GM21447 (cell line): ENCODE data around the gene PDIA3.
"Not testable (repeated sequence)": the region's sequence is repeated elsewhere in the genome, so short reads cannot be mapped to it uniquely, and the experiment has no call there.

Experiments
- ATAC-seq: cut with Tn5 transposase; IDR thresholded peaks from one replicate; pipeline ENCODE4 v1.9.1; 2021; ENCODE audit not compliant: unreplicated experiment

Gene PDIA3

GRCh38 chr15:43746245-43746902 is at the start of gene PDIA3:
TSS of gene PDIA3 (plus strand) at chr15:43746438. CDS start at chr15:43746540, 102 bp downstream.
- peak; percentile 56 for ATAC-seq

DNA sequence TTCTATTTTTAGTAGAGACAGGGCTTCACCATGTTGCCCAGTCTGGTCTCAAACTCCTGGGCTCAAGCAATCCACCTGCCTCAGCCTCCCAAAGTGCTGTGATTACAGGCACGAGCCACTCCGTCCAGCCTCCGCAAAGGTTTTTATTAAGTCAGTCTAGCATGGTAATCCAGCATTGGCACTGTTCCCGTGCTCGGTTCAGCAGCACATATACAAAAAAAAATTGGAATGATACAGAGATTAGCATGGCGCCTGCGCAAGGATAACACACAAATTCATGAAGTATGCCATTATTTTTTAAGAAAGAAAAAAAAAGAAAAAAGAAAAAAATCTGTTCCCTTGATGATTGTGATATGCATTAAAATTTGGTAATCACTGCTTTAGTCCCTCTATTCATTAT is 44.1 kb upstream of the PDIA3 start:
- ATAC-seq: no peak

GRCh38 chr15:43702701-43703424 is 43.4 kb upstream of the PDIA3 start:
- no peak for ATAC-seq

DNA sequence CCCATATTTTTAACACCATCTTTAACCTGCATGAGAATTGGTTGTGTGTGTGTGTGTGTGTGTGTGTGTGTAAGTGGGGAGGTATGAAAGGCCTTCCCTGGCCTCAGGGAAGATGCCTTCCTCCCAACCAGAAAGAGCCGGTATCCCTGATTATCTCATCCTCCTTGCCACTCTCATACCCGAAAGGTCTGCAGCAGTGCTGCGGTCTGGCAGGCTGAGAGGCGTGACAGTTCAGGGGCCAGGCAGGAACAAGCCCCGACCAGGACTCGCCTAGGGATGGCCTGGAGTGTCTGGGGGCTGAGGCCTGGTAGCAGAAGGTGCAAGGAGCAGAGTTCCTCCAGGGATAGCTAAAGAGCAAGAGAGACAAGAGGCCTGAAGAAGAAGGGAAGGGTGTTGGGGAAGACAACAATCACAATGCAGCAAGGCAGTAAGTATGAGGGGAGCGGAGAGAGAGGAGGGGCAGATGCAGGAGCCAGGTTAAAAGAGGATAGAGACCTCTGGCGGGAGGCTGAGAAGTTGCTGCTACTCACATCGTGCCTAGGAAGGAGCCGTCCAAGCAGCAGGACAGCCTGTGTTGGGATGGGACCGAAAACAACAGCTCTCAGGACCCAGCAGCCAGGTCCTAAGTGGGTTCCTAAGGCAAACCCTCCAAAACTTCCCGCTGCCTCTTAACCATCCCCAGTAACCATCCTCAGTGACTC is 35.7 kb upstream of the PDIA3 start:
- ATAC-seq: not testable (repeated sequence)

GRCh38 chr15:43723151-43723550 is 23.1 kb upstream of the PDIA3 start:
- no peak for ATAC-seq

- ATAC-seq: not testable (repeated sequence)
These were observed 19.9 kb upstream of the PDIA3 start for GRCh38 chr15:43726306-43726705.

GRCh38 chr15:43728053-43728725 is 18.0 kb upstream of the PDIA3 start:
- not testable (repeated sequence) for ATAC-seq

GRCh38 chr15:43735416-43735815 is 10.8 kb upstream of the PDIA3 start:
- ATAC-seq: peak; percentile 45

DNA sequence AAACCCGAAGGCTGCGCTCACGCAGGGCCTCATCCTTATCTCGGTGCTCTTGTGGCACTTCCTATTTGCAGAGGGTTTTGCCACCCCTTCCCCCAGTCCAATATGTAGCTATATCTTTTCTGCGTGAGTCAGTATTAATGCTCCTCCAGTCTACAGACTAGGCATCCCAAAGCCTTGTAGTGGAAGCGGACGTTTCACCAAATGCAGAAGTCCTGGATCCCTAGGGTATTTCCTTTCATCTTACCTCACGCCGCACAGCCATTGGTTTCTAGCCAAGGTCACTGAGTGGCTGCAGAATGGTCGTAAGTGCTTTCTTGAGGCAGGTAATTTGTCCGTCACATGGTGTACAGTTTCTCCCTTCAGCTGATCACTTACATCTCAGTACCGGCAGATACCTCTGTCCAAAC is 668 bp downstream of the PDIA3 start:
- ATAC-seq: peak; percentile 20

DNA sequence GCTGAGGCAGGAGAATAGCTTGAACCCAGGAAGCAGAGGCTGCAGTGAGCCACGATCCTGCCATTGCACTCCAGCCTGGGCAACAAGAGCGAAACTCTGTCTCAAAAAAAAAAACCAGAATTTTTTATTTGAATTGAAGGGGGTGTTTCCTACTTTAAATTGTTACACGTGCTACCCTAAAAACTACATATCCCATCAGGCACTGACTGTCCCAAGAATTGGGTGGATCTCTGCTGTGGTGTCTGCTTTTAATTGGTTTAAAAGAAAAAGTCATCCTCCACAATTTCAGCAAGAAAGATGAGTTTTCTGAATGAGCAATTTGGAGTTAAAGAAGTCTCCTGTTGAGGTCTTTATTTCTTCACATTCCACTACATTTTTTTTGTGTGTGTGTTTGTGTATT is 2.1 kb downstream of the PDIA3 start:
- ATAC-seq: no peak

- peak; percentile 47 for ATAC-seq
These were observed 3.6 kb downstream of the PDIA3 start for GRCh38 chr15:43749690-43750345.

DNA sequence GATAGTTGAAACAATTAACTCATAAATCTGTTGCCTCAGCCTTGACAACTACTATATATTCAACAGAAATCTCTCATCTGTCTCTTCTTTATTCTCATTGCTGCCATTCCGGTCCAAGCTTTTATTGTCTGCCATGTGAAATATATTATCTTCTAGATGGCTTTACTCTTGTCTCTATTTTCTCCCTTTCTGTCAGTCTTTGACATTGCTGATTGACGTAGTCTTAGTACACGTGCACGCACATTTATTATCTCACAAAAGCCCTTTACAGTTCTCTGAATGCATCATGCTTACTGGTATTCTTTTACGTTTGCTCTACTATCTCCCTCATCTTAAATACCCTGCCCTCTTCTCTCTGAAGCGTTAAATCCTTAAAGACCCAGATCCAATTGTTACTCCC is 5.6 kb downstream of the PDIA3 start:
- ATAC-seq: no peak

DNA sequence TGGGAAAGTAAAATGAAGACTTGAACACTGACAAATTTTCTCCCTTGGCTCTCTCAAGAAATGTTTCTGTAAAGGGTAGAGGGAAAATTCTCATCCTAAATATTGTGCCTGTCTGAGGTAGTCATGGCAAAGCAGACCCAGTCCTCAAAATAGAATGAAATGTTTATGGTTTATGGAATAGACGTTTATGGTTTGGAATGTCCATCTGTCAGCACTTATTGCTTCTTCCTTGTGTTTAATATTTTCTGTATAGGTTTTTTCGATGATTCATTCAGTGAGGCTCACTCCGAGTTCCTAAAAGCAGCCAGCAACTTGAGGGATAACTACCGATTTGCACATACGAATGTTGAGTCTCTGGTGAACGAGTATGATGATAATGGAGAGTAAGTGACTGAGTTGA is 16.6 kb downstream of the PDIA3 start:
- no peak for ATAC-seq

DNA sequence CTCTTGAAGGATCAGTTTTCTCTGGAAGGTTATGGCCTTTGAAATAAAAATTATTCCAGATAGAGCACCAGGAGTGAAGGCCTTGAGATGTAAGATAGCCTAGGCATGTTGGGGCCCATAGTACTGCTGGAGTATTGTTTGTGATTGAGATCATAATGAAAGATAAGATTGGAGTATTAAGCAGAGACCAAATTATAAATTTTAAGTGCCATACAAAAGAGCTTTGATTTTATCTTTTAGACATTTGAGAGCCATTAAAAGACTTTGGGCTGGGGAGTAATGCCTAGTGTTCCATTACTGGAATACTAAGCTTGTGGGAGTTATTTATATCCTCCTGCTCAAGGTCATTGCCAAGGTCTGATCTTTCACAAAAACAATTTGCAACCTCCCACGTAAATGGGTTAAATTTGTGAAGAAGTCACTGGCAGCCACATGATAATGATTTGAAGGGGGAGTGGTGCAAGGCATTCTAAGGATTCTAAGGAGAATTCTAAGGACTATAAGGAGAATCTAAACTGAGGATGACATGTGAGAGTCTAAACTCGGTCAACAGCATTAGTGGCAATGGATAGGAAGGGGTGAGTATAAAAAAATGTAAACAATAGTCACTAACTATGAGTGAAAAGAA is 17.7 kb downstream of the PDIA3 start:
- no peak for ATAC-seq

DNA sequence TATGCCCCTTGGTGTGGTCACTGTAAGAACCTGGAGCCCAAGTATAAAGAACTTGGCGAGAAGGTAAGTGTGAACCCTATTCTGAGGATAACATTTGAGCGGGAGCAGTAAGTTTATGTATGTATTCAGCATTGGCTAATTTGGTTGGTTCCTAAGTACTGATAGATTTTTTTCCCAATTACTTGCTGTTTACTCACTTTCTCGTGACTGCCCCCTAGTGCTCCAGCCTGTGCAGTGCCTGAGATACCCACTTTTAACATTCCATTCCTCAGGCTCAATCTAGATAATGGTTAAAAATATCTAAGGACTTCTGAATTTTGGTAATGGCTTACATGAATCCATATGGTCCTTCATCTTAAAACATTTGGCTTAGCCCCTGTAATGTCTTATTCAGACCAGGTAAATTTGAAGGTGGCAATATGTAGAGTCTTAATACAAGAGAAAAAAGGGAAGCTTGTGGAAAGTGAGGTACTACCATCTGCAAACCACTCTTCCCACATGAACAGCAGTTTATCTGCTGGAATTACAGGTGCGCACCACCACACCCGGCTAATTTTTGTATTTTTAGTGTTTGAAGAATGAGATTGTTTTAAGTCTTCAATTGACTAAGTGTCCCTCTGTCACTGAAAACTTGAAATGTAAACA is 23.5 kb downstream of the PDIA3 start:
- no peak for ATAC-seq

DNA sequence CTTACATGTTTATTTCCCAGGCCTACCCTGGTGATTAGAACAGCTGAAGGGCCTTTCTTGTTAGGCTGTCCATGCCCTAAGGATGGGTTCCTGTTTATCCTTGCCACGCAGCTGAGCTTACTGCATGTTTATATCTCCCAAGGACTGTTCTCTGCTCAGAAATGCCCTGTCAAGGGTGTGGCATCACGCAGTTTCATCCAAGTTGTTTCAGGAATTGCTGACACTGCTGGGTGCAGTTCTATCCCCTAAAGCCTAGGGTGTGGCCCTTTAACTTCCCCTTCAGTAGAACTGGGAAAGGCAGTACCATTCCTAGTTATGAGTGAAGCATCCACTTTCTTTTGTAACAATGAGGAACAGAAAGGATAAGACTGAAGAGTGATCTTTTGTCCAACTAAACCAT is 25.6 kb downstream of the PDIA3 start:
- ATAC-seq: no peak

DNA sequence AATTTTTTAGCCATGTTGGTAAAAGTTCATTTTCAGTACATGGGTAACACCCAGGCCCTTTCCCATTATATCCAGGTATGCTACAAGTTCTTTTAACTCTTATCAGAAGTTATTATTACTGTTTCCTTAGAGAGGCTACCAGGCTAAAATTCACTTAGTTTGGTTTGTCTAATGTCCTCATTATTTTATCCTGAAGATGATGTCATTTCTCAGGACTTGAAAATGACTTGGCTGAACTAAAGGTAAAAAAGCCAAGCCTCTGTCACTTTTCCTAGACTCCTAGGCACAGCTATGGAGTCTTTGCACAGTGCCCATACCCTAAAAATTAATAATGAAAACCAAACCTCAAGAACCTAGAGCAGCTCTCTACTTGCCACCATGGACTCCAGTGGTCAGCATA is 26.4 kb downstream of the PDIA3 start:
- ATAC-seq: no peak

GRCh38 chr15:43774062-43774461 is 27.8 kb downstream of the PDIA3 start:
- ATAC-seq: no peak

GRCh38 chr15:43775411-43775965 is 29.2 kb downstream of the PDIA3 start:
- ATAC-seq: no peak
